ENCODE measurements around the gene ITPR2.

Gene ITPR2

DNA sequence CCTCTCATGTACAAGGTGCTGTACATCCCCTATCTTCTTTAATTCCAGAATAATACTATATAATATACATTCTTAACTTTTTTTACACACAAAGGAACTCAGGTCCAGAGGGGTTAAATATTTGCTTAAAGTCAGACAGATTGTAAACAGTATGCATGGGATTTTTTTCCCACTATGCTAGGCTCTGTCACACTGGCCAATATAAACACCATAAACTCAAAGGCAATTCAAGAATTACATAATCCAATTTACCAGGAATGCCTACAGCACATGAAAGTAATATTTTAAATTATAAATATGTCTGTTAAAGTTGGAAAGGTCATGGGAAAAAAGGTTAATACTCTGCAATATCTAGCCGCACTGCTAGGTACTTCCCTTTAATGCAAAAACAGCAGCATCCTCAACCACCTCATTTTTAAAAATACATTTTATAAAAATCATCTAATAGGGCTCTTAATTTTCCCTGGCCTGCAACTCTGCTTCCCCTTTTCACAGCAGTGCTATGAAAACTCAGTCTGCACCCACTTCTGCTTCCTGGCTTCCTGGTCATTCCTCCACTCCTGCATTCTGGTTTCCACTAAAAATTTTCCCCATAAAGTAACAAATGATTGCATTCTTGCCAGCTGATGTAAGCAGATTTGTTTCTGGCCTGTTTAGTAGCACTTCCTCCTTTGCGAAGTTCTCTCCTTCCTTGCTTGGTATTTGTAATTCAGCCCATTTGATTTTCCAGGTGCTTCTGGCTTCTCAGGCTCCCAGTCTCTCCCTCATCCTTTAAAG is 128.1 kb downstream of the ITPR2 start:
- no peak overlapping the region for H3K4me3 Mint-ChIP-seq
- H3K9me3 Mint-ChIP-seq: peaks cover 0 to 4% of the 10 kb centered on the region in 2 donors
- no peak for ATAC-seq
- H3K27me3 Mint-ChIP-seq: no peaks in the 10 kb centered on the region
- H3K27ac Mint-ChIP-seq: no peak overlapping the region
- DNase-seq: no peak
- H3K4me1 Mint-ChIP-seq: no peaks in the 10 kb centered on the region

DNA sequence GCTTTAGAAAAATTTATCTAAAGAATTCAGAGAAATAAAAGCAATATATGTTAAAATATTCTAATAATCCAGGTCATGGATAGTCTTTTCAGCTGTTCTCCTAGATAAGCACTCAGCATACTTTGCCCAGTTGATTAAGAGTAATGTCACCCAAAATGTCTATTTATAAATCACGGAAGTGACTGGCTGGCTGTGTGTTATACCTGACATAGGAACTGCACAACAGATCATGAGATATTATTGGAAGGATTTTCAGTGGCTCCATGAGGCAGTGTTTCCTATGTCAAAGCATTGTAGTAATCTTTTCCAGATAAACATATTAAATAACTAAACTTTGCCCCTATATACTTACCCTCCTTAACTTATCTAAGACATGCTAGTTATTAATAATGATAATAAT is 128.8 kb downstream of the ITPR2 start:
- ATAC-seq: no peak
- DNase-seq: no peak
- no peak overlapping the region for H3K27ac Mint-ChIP-seq
- H3K4me1 Mint-ChIP-seq: no peaks in the 10 kb centered on the region
- H3K27me3 Mint-ChIP-seq: no peaks in the 10 kb centered on the region
- peaks cover 0 to 4% of the 10 kb centered on the region in 2 donors for H3K9me3 Mint-ChIP-seq
- no peak overlapping the region for H3K4me3 Mint-ChIP-seq

- Mint-ChIP-seq H3K27me3 (no peaks in the 10 kb centered on the region), H3K4me3 (no peak overlapping the region), H3K9me3 (peaks cover 5 to 6% of the 10 kb centered on the region in 2 donors), H3K27ac (no peak overlapping the region), H3K4me1 (peaks cover 5% of the 10 kb centered on the region)
- ATAC-seq (no peak), DNase-seq (no peak)
These were observed 130.3 kb downstream of the ITPR2 start for GRCh38 chr12:26702741-26703140.

- DNase-seq (no peak), ATAC-seq (no peak)
- H3K27me3 Mint-ChIP-seq: no peaks in the 10 kb centered on the region
- H3K4me1 Mint-ChIP-seq: peaks cover 5% of the 10 kb centered on the region
- H3K4me3 Mint-ChIP-seq: no peak overlapping the region
- no peak overlapping the region for H3K27ac Mint-ChIP-seq
- H3K9me3 Mint-ChIP-seq: peaks cover 5 to 7% of the 10 kb centered on the region in 2 donors
These were observed 131.3 kb downstream of the ITPR2 start for GRCh38 chr12:26701604-26702215.

DNA sequence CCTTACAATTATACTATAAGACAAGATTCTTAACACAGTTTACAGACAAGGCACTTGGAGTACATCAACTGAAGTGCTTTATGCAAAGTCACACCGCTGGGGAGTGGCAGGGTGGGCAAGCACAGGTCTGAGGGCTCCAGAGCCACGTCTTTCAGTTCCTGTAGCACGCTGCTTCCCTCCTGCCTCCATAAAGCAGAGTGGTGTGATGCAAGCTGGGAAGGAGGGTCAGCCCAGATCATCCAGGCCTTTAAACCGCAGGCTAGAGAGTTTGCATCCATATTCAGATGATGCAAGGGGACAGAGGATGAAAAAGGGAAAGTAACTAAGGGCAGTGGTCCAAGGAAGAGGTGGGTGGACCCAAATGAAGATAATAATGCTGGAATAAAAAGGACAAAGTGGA is 132.6 kb downstream of the ITPR2 start:
- Mint-ChIP-seq H3K4me3 (no peak overlapping the region), H3K27ac (peak overlapping the region in 1 of 2 donors; percentile 42)
- DNase-seq: no peak

DNA sequence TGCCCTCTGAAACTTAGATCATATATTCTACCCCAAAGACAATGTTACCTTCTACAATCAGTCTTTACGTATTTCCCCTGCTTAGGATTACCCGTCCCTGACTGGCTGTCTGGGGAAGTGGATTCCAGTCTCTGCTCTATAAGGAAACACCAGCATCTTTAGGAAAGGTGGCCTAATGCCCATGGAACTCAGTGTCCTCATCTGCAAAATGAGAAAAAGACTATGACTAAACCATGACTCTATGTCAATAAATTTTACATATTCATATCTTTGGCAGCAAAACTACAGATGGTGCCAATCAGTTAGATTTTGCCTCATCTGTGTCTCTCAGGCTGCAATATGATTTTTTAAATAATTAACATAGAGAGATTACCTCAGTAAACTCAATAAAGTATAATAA is 133.8 kb downstream of the ITPR2 start:
- no peak overlapping the region for H3K4me3 Mint-ChIP-seq

More for the DNA sequence above, 132.6 kb downstream of the ITPR2 start:
- H3K9me3 Mint-ChIP-seq: peaks cover 5 to 7% of the 10 kb centered on the region in 2 donors
- no peak for ATAC-seq
- no peaks in the 10 kb centered on the region for H3K27me3 Mint-ChIP-seq
- H3K4me1 Mint-ChIP-seq: peaks cover 5% of the 10 kb centered on the region

GRCh38 chr12:26698186-26698585 is 134.8 kb downstream of the ITPR2 start:
- ATAC-seq: no peak
- Mint-ChIP-seq H3K9me3 (peaks cover 5 to 7% of the 10 kb centered on the region in 2 donors), H3K27me3 (no peaks in the 10 kb centered on the region), H3K27ac (no peak overlapping the region), H3K4me3 (no peak overlapping the region), H3K4me1 (peaks cover 5% of the 10 kb centered on the region)
- DNase-seq: no peak

More for the DNA sequence above, 133.8 kb downstream of the ITPR2 start:
- DNase-seq: no peak
- Mint-ChIP-seq H3K9me3 (peaks cover 5 to 7% of the 10 kb centered on the region in 2 donors), H3K4me1 (peaks cover 5% of the 10 kb centered on the region), H3K27me3 (no peaks in the 10 kb centered on the region), H3K27ac (no peak overlapping the region)
- no peak for ATAC-seq

DNA sequence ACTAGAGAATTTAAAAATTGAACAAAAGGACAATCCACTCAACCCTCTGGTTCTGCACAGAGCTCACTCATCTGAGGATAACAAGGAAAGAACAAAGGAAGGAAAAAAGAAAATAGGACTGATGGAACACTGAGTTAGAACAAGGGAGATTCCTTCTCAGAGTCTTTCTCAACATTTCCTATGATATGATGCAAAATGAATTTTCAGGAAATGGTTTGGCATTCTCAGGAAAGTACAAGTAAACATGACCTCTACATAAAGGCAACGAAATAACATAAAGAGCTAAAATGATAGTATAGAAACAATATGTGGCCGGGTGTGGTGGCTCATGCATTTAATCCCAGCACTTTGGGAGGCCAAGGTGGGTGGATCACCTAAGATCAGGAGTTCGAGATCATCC is 135.8 kb downstream of the ITPR2 start:
- Mint-ChIP-seq H3K4me3 (no peak overlapping the region), H3K4me1 (peaks cover 5% of the 10 kb centered on the region), H3K9me3 (peaks cover 5 to 7% of the 10 kb centered on the region in 2 donors), H3K27ac (no peak overlapping the region), H3K27me3 (no peaks in the 10 kb centered on the region)
- DNase-seq (no peak), ATAC-seq (no peak)

DNA sequence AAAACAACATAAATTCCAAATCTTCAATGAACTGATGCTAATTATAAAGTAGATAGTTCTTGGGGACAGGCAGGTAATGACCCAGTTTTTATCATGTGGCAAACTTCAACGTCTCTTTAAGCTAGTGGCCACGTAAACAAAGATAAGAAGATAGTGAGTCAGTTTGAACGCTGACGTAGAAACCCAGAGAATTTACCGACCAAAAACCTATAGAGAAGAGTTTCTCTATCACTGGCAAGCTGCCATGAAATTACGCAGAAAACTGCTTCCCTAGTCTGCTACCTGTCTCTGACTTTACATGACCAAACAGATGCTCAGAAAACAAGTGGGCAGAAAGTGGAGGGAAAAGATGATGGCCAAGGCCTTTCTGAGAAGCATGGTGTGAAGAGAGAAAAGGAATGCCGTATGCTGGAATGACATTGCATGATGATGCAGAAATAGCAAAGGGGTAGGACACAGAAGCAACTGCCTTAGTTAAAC is 136.3 kb downstream of the ITPR2 start:
- H3K4me3 Mint-ChIP-seq: no peak overlapping the region
- H3K27ac Mint-ChIP-seq: no peak overlapping the region
- no peak for ATAC-seq
- H3K9me3 Mint-ChIP-seq: peaks cover 5 to 7% of the 10 kb centered on the region in 2 donors
- peaks cover 5% of the 10 kb centered on the region for H3K4me1 Mint-ChIP-seq
- DNase-seq: no peak
- no peaks in the 10 kb centered on the region for H3K27me3 Mint-ChIP-seq

DNA sequence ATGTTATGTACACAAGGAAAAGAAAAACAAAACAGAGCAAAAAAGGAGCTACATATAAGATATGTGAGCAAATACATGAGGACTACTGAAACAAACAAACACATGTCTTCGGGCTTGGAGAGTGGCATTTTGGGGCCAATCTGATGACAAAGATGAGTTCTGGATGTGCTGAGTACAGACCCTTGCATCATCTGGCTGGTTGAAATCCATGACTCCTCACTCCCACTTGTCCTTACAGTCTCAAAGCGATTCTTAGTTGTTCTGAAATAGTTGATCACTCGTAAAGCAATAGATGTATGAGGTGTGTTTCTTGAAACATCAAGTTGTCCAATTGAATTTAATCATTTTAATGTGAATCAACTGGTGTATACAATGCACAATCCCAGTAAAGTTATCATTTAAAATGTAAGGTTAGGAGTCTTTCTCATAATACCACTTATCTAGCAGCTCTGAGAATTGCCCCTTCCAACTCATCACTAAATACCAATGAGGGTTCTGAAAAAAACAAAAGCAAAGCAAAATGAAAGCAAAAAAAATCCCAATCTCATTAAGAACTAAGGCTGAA is 136.9 kb downstream of the ITPR2 start:
- no peaks in the 10 kb centered on the region for H3K27me3 Mint-ChIP-seq
- peaks cover 5% of the 10 kb centered on the region for H3K4me1 Mint-ChIP-seq
- H3K9me3 Mint-ChIP-seq: peaks cover 5 to 7% of the 10 kb centered on the region in 2 donors
- DNase-seq (no peak), ATAC-seq (no peak)
- H3K27ac Mint-ChIP-seq: no peak overlapping the region
- H3K4me3 Mint-ChIP-seq: no peak overlapping the region

- H3K9me3 Mint-ChIP-seq: peaks cover 5 to 7% of the 10 kb centered on the region in 2 donors
- H3K4me1 Mint-ChIP-seq: peaks cover 5% of the 10 kb centered on the region
- no peak overlapping the region for H3K27ac Mint-ChIP-seq
- DNase-seq: no peak
- no peaks in the 10 kb centered on the region for H3K27me3 Mint-ChIP-seq
- ATAC-seq: no peak
- no peak overlapping the region for H3K4me3 Mint-ChIP-seq
These were observed 138.6 kb downstream of the ITPR2 start for GRCh38 chr12:26694402-26694801.

DNA sequence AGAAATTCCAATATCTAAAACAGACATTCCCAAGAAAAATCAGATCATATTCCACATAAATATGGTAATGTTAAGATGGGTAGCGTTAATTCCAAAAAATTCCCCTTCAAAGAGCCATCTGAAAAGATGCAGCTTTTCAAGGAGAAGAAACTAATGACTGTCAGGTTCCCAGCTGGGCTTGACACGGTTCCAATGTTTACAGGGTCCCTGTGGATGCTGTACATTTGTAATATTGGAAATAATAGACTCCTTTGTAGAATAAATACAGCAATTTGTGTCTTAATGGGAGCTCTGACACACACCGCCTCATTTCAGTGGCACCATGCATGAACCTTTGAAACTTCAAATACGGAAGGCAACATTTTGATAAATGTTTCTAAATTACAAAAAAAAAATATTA is 140.6 kb downstream of the ITPR2 start:
- Mint-ChIP-seq H3K4me1 (no peaks in the 10 kb centered on the region), H3K4me3 (no peak overlapping the region)

DNA sequence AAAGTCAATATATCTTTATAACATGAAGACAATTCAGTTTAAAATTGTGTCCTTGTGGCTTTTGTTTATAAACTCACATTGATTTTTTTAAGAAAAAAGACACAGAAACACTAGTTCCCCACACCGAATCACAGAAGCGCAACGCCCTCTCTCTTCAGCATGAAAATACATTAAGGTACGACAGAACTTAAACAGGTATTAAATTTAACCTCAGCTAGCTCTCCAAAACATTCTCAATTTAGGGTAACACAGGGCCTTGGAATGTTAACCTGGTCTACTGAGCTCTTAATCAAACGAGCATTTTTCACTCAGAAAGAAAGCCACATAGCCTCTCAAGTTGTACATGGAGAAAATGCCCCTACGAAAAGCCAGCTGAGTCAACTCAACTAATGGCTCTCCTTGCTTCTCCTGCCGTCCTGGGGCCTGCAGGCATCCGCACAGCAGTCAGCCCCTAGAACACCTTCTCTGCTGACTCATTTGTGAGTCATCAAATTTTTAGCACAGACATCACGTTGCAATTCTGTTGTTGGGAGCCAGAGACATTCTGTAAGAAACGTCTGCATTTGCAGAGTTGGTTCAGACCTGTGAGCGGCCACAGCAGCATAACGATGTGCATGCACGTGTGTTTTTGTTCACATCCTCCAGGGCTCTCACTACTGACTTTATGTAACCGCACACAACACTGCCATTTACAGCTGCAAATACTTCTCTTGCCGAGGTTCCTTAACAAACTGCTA is 141.6 kb downstream of the ITPR2 start:
- no peak for DNase-seq
- no peaks in the 10 kb centered on the region for H3K4me1 Mint-ChIP-seq

More for the DNA sequence above, 140.6 kb downstream of the ITPR2 start:
- Mint-ChIP-seq H3K27me3 (no peaks in the 10 kb centered on the region), H3K27ac (no peak overlapping the region), H3K9me3 (no peaks in the 10 kb centered on the region)
- no peak for DNase-seq
- no peak for ATAC-seq

DNA sequence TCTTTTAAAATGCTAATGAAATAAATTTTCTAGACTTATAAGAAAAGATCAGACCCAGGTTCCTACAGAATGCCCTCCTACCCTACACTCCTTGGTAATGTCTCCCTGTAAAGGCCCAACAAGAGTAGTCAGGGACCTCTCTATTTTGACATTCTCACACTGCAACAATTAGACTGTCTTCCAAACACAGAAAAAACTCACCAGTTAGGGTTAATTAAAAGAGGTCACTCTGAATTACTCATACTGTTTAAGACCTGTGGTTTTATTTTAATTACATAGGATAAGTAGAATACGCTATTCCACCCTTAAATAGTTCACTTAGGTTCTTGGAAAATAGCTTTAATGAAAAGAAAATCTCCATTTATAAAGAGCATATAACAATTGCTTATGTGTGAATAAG is 142.4 kb downstream of the ITPR2 start:
- DNase-seq: no peak
- no peak for ATAC-seq
- no peak overlapping the region for H3K27ac Mint-ChIP-seq
- no peak overlapping the region for H3K4me3 Mint-ChIP-seq
- no peaks in the 10 kb centered on the region for H3K27me3 Mint-ChIP-seq
- no peaks in the 10 kb centered on the region for H3K4me1 Mint-ChIP-seq
- H3K9me3 Mint-ChIP-seq: peaks cover 0 to 5% of the 10 kb centered on the region in 2 donors

More for the DNA sequence above, 141.6 kb downstream of the ITPR2 start:
- no peaks in the 10 kb centered on the region for H3K9me3 Mint-ChIP-seq
- H3K27me3 Mint-ChIP-seq: no peaks in the 10 kb centered on the region
- H3K4me3 Mint-ChIP-seq: no peak overlapping the region
- H3K27ac Mint-ChIP-seq: no peak overlapping the region
- no peak for ATAC-seq

GRCh38 chr12:26689281-26689841 is 143.6 kb downstream of the ITPR2 start:
- Mint-ChIP-seq H3K9me3 (peaks cover 0 to 5% of the 10 kb centered on the region in 2 donors), H3K27me3 (no peaks in the 10 kb centered on the region), H3K4me3 (no peak overlapping the region), H3K4me1 (no peaks in the 10 kb centered on the region), H3K27ac (no peak overlapping the region)
- DNase-seq: no peak
- ATAC-seq: no peak

Measured in stimulated activated naive CD8-positive, alpha-beta T cell treated with anti-CD3 and anti-CD28 coated beads, Interleukin-15, amount 100 ng/mL, for 72 hours (primary cell).